Measurements from ENCODE around the gene TASOR2. TPM values are rescaled to one million over a fixed set of nuclear protein-coding genes. Genes with fewer than 3 reads are reported as not detected.

Gene TASOR2
- total and polyA plus RNA-seq, 2 of the 4 experiments (the other 2 are of a cell fraction), result 19.4 to 53.6 TPM

GRCh38 chr10:5732141-5732540 lies 47.5 kb downstream of the TASOR2 start:
- BruUV-seq (replicated peaks), result no TSS peak
- POLR2A ChIA-PET (ENCODE audit: unreplicated experiment), result no interaction called here
- Histone ChIP-seq H4K91ac (ENCODE audit: insufficient read depth, low read depth, low read length) (no peak overlapping the region), H3K56ac (ENCODE audit: extremely low read depth, insufficient read depth, low read length) (no peak overlapping the region), H2AFZ (replicated peaks; ENCODE audit: low read length, poor library complexity) (no peak overlapping the region), H2BK15ac (ENCODE audit: low read depth, low read length) (no peak overlapping the region), H4K8ac (ENCODE audit: low read depth in 2 of 2, low read length in 2 of 2) (no peak overlapping the region), H3K79me1 (ENCODE audit: low read depth in 1 of 2, low read length in 2 of 2) (peaks cover 8 to 13% of the 10 kb centered on the region in 2 experiments), H3K9me3 (ENCODE audit: control insufficient read depth, insufficient read depth, low read length) (no peaks in the 10 kb centered on the region), H3K4me2 (ENCODE audit: low read depth, low read length) (no peak overlapping the region), H2BK20ac (ENCODE audit: low read depth, low read length) (no peak overlapping the region), H3K27me3 (ENCODE audit: control insufficient read depth, insufficient read depth, low read length) (no peaks in the 10 kb centered on the region), H3K9me1 (ENCODE audit: insufficient read depth, low read length) (peaks cover 7% of the 10 kb centered on the region; the same call in 1 of the 2 replicates), H4K5ac (ENCODE audit: low read depth, low read length) (no peak overlapping the region), H3K4ac (ENCODE audit: low read depth, low read length) (no peak overlapping the region), H3K4me3 (ENCODE audit: insufficient read depth, low read depth, low read length) (no peak overlapping the region), H3K36me3 (ENCODE audit: control insufficient read depth, insufficient read depth, low read length) (peaks cover 17% of the 10 kb centered on the region), H4K20me1 (ENCODE audit: insufficient read depth, low read length) (no peaks in the 10 kb centered on the region; the same call in 1 of the 2 replicates), H3K9ac (ENCODE audit: low read depth, low read length) (no peak overlapping the region), H2AK5ac (ENCODE audit: low read depth, low read length) (no peak overlapping the region), H3K27ac (ENCODE audit: insufficient read depth, low read length) (no peak overlapping the region), H3K4me1 (ENCODE audit: control insufficient read depth, insufficient read depth, low read length) (no peaks in the 10 kb centered on the region), H2BK5ac (ENCODE audit: low read depth, low read length, poor library complexity, severe bottlenecking) (no peak overlapping the region), H3K23ac (ENCODE audit: low read depth, low read length) (no peak overlapping the region), H3K14ac (replicated peaks; ENCODE audit: low read depth, low read length) (no peak overlapping the region), H2BK120ac (ENCODE audit: low read depth, low read length) (no peak overlapping the region), H3K18ac (ENCODE audit: low read depth, low read length) (no peak overlapping the region), H2AK9ac (replicated peaks; ENCODE audit: low read depth, low read length, poor library complexity) (no peak overlapping the region)
- CTCF ChIA-PET, result interaction anchor here (1.1 kb wide), 1 partner anchor 14 kb away, joined by 4 read pairs; no protein-coding TSS in a partner anchor
- WGBS, 2 experiments (ENCODE audit: extremely low coverage in 2 of 2, insufficient read length in 1 of 2), result 80% methylated on average over 1 of the region's 4 CpGs; no CpG with 5 or more reads in 1 of the 2 experiments
- ATAC-seq (ENCODE audit: low read depth) (no peak), DNase-seq (no peak)
- in situ Hi-C loops (cut with MboI; ENCODE audit: low sequenced_read_pairs) (no loop called here), intact Hi-C loops (cut with micrococcal nuclease) (no loop called here), dilution Hi-C loops (cut with HindIII; ENCODE audit: low sequenced_read_pairs, unreplicated experiment) (no loop called here)
- TF ChIP-seq CEBPB (IDR thresholded peaks at IDR 0.05; ENCODE audit: low read depth, low read length) (no peak), MXI1 (IDR thresholded peaks at IDR 0.05; ENCODE audit: borderline replicate concordance, low read depth, low read length) (no peak), SMC3 (IDR thresholded peaks at IDR 0.05; ENCODE audit: low read depth, low read length) (no peak), RCOR1 (IDR thresholded peaks at IDR 0.05; ENCODE audit: insufficient replicate concordance, low read length) (no peak), MAZ (IDR thresholded peaks at IDR 0.05; ENCODE audit: borderline replicate concordance, low read depth, low read length) (no peak), RFX5 (IDR thresholded peaks at IDR 0.05; ENCODE audit: low read depth, low read length) (no peak), FOS (IDR thresholded peaks at IDR 0.05; ENCODE audit: low read depth, low read length) (no peak), NFE2L2 (IDR thresholded peaks at IDR 0.05; ENCODE audit: low read depth, low read length) (no peak), MAFK (IDR thresholded peaks at IDR 0.05; ENCODE audit: low read depth, low read length) (no peak), CHD1 (IDR thresholded peaks at IDR 0.05; ENCODE audit: low read depth, low read length) (no peak), POLR2A (IDR thresholded peaks at IDR 0.05; ENCODE audit: low read depth, low read length) (no peak), BHLHE40 (IDR thresholded peaks at IDR 0.05; ENCODE audit: low read depth, low read length) (no peak)
- TF ChIP-seq, protein P1, sequence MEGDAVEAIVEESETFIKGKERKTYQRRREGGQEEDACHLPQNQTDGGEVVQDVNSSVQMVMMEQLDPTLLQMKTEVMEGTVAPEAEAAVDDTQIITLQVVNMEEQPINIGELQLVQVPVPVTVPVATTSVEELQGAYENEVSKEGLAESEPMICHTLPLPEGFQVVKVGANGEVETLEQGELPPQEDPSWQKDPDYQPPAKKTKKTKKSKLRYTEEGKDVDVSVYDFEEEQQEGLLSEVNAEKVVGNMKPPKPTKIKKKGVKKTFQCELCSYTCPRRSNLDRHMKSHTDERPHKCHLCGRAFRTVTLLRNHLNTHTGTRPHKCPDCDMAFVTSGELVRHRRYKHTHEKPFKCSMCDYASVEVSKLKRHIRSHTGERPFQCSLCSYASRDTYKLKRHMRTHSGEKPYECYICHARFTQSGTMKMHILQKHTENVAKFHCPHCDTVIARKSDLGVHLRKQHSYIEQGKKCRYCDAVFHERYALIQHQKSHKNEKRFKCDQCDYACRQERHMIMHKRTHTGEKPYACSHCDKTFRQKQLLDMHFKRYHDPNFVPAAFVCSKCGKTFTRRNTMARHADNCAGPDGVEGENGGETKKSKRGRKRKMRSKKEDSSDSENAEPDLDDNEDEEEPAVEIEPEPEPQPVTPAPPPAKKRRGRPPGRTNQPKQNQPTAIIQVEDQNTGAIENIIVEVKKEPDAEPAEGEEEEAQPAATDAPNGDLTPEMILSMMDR (conservative IDR thresholded peaks at IDR 0.05; ENCODE audit: low read depth, low read length), result no peak
- TF ChIP-seq, protein P2, sequence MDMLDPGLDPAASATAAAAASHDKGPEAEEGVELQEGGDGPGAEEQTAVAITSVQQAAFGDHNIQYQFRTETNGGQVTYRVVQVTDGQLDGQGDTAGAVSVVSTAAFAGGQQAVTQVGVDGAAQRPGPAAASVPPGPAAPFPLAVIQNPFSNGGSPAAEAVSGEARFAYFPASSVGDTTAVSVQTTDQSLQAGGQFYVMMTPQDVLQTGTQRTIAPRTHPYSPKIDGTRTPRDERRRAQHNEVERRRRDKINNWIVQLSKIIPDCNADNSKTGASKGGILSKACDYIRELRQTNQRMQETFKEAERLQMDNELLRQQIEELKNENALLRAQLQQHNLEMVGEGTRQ (IDR thresholded peaks at IDR 0.05; ENCODE audit: low read depth, low read length), result no peak
- TF ChIP-seq, protein P3, sequence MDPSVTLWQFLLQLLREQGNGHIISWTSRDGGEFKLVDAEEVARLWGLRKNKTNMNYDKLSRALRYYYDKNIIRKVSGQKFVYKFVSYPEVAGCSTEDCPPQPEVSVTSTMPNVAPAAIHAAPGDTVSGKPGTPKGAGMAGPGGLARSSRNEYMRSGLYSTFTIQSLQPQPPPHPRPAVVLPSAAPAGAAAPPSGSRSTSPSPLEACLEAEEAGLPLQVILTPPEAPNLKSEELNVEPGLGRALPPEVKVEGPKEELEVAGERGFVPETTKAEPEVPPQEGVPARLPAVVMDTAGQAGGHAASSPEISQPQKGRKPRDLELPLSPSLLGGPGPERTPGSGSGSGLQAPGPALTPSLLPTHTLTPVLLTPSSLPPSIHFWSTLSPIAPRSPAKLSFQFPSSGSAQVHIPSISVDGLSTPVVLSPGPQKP (IDR thresholded peaks at IDR 0.05; ENCODE audit: borderline replicate concordance, low read depth, low read length), result no peak
